PC-9 (cell line): ENCODE measurements around the gene ATG16L1.

Experiments
- CTCF ChIP-seq: fragments of 200-600 bp; sonication (generic); conservative IDR thresholded peaks from 2 replicates; pipeline ENCODE4 v1.6.1; 2017; ENCODE audit warnings: mixed run types, antibody characterized with exemption, mild to moderate bottlenecking, moderate library complexity
- EZH2 ChIP-seq: fragments of 200-600 bp; sonication (generic); IDR thresholded peaks from 2 replicates; pipeline ENCODE4 v1.8.0; 2017; ENCODE audit warnings: antibody characterized with exemption, low read depth

DNA sequence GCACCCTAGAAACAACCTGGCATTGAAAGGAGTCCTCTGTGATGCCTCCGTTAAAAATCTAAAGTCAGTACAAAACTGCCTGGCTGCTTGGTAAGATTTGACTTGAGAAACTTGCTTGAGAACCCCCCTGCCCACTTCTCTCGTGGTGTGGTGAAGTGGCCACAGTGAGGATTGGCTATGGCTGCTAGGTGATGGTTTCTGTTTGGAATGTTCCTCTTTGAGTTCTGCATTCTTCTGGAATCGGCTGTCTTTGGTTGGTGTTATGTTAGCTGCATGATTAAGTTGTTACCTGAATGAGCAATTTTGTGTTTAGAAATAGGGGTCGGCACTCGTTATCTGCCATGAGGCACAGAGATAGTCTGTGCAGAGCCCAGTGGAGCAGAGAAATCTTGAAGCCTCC lies 34.4 kb downstream of the ATG16L1 start:
- TF ChIP-seq CTCF = no peak
- no peak for TF ChIP-seq EZH2
